NB4 (cell line): Measurements from ENCODE around the gene KNSTRN.

ENCODE experiments used
- CTCF ChIP-seq: IDR thresholded peaks from one replicate; pipeline ENCODE4 v1.5.1; 2012; ENCODE audit warnings: low read depth, low read length
- MAX ChIP-seq: IDR thresholded peaks from 2 replicates; pipeline ENCODE4 v1.6.1; 2011; ENCODE audit warnings: low read depth, low read length
- MYC ChIP-seq: IDR thresholded peaks from 2 replicates; pipeline ENCODE4 v1.6.1; 2011; ENCODE audit warnings: low read depth, low read length
- POLR2A ChIP-seq: IDR thresholded peaks from 2 replicates; pipeline ENCODE4 v1.6.1; 2011; ENCODE audit warnings: mild to moderate bottlenecking; ENCODE audit not compliant: insufficient read length; ENCODE audit errors: extremely low read depth

GRCh38 chr15:40425681-40426080 is 43.2 kb downstream of the KNSTRN start:
- TF ChIP-seq POLR2A = no peak
- no peak for TF ChIP-seq CTCF
- TF ChIP-seq MAX = no peak
- no peak for TF ChIP-seq MYC
